BLaER1 (cell line): ENCODE results near the gene B9D2.
A peak's percentile ranks its signal among the peaks of the same experiment; 100 is the strongest.

ENCODE experiments used
- H3K27ac ChIP-seq: shearing (Covaris generic); formaldehyde crosslinking; 2 replicates; pipeline ENCODE4 v1.8.1; 2022
- H3K27me3 ChIP-seq: shearing (Covaris generic); formaldehyde crosslinking; 2 replicates; pipeline ENCODE4 v1.8.1; 2022
- H3K36me3 ChIP-seq: shearing (Covaris generic); formaldehyde crosslinking; 2 replicates; pipeline ENCODE4 v1.8.1; 2022
- H3K4me1 ChIP-seq: shearing (Covaris generic); formaldehyde crosslinking; 2 replicates; pipeline ENCODE4 v1.8.1; 2022
- H3K4me2 ChIP-seq: shearing (Covaris generic); formaldehyde crosslinking; 2 replicates; pipeline ENCODE4 v1.8.1; 2022
- H3K4me3 ChIP-seq: shearing (Covaris generic); formaldehyde crosslinking; 2 replicates; pipeline ENCODE4 v1.8.1; 2022
- H3K9ac ChIP-seq: shearing (Covaris generic); formaldehyde crosslinking; 2 replicates; pipeline ENCODE4 v1.8.1; 2022
- H3K9me3 ChIP-seq: shearing (Covaris generic); formaldehyde crosslinking; 2 replicates; pipeline ENCODE4 v1.8.1; 2022
- H4K20me1 ChIP-seq: shearing (Covaris generic); formaldehyde crosslinking; 2 replicates; pipeline ENCODE4 v1.8.1; 2022
- Cebpa-rat ChIP-seq: shearing (Covaris generic); IDR thresholded peaks from 2 replicates; pipeline ENCODE4 v1.8.1; 2022

B9D2 gene

DNA sequence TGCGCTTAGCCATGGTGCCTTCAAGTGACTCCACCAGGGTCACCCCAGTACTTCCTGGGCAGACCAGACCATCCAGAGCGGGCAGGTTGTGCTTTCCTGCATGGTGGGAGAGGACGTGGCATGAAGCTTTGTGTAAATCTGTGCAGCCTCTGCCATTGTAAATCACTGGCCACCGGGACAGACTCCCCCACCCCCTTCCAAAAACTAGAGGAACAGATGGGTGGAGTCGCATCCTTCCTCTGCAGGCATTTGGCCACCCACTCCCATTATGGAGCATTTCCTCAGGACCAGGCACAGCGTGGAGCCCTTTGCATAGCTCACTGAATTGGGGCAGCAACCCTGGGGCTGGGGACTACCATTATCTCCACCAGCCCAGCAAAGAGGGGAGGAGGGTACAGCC, 41.8 kb upstream of the B9D2 start:
- no peaks in the 10 kb centered on the region for H3K27me3 ChIP-seq
- no peak overlapping the region for H3K27ac ChIP-seq
- no peak overlapping the region for H3K4me3 ChIP-seq
- H3K4me1 ChIP-seq: peaks cover 51% of the 10 kb centered on the region
- peaks cover 61% of the 10 kb centered on the region; the same call in 1 of the 2 replicates for H3K36me3 ChIP-seq
- no peaks in the 10 kb centered on the region for H3K9me3 ChIP-seq
- H4K20me1 ChIP-seq: peaks cover 31% of the 10 kb centered on the region; the same call in 1 of the 2 replicates
- no peak overlapping the region for H3K9ac ChIP-seq
- TF ChIP-seq Cebpa-rat: no peak
- no peak overlapping the region for H3K4me2 ChIP-seq

- H3K9me3 ChIP-seq: no peaks in the 10 kb centered on the region
- no peaks in the 10 kb centered on the region for H3K27me3 ChIP-seq
- H4K20me1 ChIP-seq: peaks cover 31% of the 10 kb centered on the region; the same call in 1 of the 2 replicates
- peaks cover 44% of the 10 kb centered on the region for H3K4me1 ChIP-seq
- no peak overlapping the region for H3K9ac ChIP-seq
- H3K36me3 ChIP-seq: peaks cover 52% of the 10 kb centered on the region; the same call in 1 of the 2 replicates
- peak overlapping the region; percentile 8; the same call in 1 of the 2 replicates for H3K4me2 ChIP-seq
- H3K27ac ChIP-seq: no peak overlapping the region
- no peak for TF ChIP-seq Cebpa-rat
- H3K4me3 ChIP-seq: no peak overlapping the region
Observed at GRCh38 chr19:41403181-41403970, 39.4 kb upstream of the B9D2 start.

GRCh38 chr19:41402010-41402409, 38.1 kb upstream of the B9D2 start:
- Histone ChIP-seq H4K20me1 (peaks cover 31% of the 10 kb centered on the region; the same call in 1 of the 2 replicates), H3K36me3 (peaks cover 45% of the 10 kb centered on the region; the same call in 1 of the 2 replicates), H3K9ac (no peak overlapping the region), H3K4me1 (peaks cover 33% of the 10 kb centered on the region), H3K27me3 (no peaks in the 10 kb centered on the region), H3K9me3 (no peaks in the 10 kb centered on the region), H3K27ac (no peak overlapping the region), H3K4me2 (no peak overlapping the region), H3K4me3 (no peak overlapping the region)
- no peak for TF ChIP-seq Cebpa-rat

- Histone ChIP-seq H3K9me3 (no peaks in the 10 kb centered on the region), H3K4me1 (peaks cover 30% of the 10 kb centered on the region), H3K27me3 (no peaks in the 10 kb centered on the region), H3K4me2 (no peak overlapping the region), H4K20me1 (peaks cover 31% of the 10 kb centered on the region; the same call in 1 of the 2 replicates), H3K9ac (no peak overlapping the region), H3K27ac (no peak overlapping the region), H3K4me3 (no peak overlapping the region), H3K36me3 (peaks cover 45% of the 10 kb centered on the region; the same call in 1 of the 2 replicates)
- no peak for TF ChIP-seq Cebpa-rat
Observed at GRCh38 chr19:41401483-41401882, 37.5 kb upstream of the B9D2 start.

- H3K9me3 ChIP-seq: no peaks in the 10 kb centered on the region
- peaks cover 29% of the 10 kb centered on the region for H3K36me3 ChIP-seq
- H3K4me2 ChIP-seq: peak overlapping the region; percentile 88
- H3K27me3 ChIP-seq: no peaks in the 10 kb centered on the region
- H4K20me1 ChIP-seq: peaks cover 24% of the 10 kb centered on the region; the same call in 1 of the 2 replicates
- peak overlapping the region; percentile 97 for H3K9ac ChIP-seq
- H3K4me3 ChIP-seq: 0 out of 2 replicates have a peak overlapping the region, but pooled peaks have one; percentile 93
- H3K27ac ChIP-seq: 0 out of 2 replicates have a peak overlapping the region, but pooled peaks have one; percentile 13
- no peak for TF ChIP-seq Cebpa-rat
- H3K4me1 ChIP-seq: peaks cover 50% of the 10 kb centered on the region
Observed at GRCh38 chr19:41399525-41399924, 35.6 kb upstream of the B9D2 start.

- Histone ChIP-seq H3K36me3 (peaks cover 33% of the 10 kb centered on the region), H3K4me1 (peaks cover 54% of the 10 kb centered on the region), H3K27ac (0 out of 2 replicates have a peak overlapping the region, but pooled peaks have one; percentile 96), H3K9me3 (no peaks in the 10 kb centered on the region), H3K9ac (peak overlapping the region; percentile 97), H4K20me1 (peaks cover 28% of the 10 kb centered on the region; the same call in 1 of the 2 replicates), H3K4me3 (peak overlapping the region; percentile 93), H3K27me3 (no peaks in the 10 kb centered on the region), H3K4me2 (peak overlapping the region; percentile 88)
- no peak for TF ChIP-seq Cebpa-rat
Observed at GRCh38 chr19:41399091-41399490, 35.1 kb upstream of the B9D2 start.

DNA sequence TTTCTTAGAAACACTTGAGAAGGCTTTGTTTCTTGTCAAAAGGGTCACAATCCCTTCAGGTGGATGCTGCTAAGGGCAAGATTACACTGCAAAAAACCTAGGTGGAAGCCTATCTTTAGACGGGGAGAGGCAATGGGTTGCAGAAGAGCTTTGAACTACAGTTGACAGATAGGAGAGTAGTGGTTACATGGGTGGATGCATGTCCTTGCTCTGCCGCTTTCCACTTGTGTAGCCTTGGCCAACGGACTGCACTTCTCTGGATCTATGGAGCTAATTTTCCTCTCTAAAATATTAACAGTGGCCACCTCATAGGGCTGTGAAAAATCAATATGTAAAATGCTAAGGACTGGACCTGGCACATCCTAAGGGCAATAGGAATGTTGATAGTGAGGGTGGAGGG, 34.6 kb upstream of the B9D2 start:
- no peak for TF ChIP-seq Cebpa-rat
- peak overlapping the region; percentile 93 for H3K4me3 ChIP-seq
- peak overlapping the region; percentile 97 for H3K9ac ChIP-seq
- H3K9me3 ChIP-seq: no peaks in the 10 kb centered on the region
- peak overlapping the region; percentile 96 for H3K27ac ChIP-seq
- no peaks in the 10 kb centered on the region for H3K27me3 ChIP-seq
- peaks cover 29% of the 10 kb centered on the region; the same call in 1 of the 2 replicates for H4K20me1 ChIP-seq
- H3K4me1 ChIP-seq: peaks cover 51% of the 10 kb centered on the region
- peak overlapping the region; percentile 88 for H3K4me2 ChIP-seq
- H3K36me3 ChIP-seq: peaks cover 34% of the 10 kb centered on the region

- no peak for TF ChIP-seq Cebpa-rat
- H3K27me3 ChIP-seq: no peaks in the 10 kb centered on the region
- H3K4me1 ChIP-seq: peaks cover 45% of the 10 kb centered on the region
- H3K9me3 ChIP-seq: no peaks in the 10 kb centered on the region
- H3K9ac ChIP-seq: peak overlapping the region; percentile 97
- H3K4me3 ChIP-seq: peak overlapping the region; percentile 93
- H3K4me2 ChIP-seq: peak overlapping the region; percentile 88
- peaks cover 34% of the 10 kb centered on the region for H3K36me3 ChIP-seq
- peak overlapping the region; percentile 96 for H3K27ac ChIP-seq
- peaks cover 30% of the 10 kb centered on the region; the same call in 1 of the 2 replicates for H4K20me1 ChIP-seq
Observed at GRCh38 chr19:41398050-41398418, 34.1 kb upstream of the B9D2 start.

DNA sequence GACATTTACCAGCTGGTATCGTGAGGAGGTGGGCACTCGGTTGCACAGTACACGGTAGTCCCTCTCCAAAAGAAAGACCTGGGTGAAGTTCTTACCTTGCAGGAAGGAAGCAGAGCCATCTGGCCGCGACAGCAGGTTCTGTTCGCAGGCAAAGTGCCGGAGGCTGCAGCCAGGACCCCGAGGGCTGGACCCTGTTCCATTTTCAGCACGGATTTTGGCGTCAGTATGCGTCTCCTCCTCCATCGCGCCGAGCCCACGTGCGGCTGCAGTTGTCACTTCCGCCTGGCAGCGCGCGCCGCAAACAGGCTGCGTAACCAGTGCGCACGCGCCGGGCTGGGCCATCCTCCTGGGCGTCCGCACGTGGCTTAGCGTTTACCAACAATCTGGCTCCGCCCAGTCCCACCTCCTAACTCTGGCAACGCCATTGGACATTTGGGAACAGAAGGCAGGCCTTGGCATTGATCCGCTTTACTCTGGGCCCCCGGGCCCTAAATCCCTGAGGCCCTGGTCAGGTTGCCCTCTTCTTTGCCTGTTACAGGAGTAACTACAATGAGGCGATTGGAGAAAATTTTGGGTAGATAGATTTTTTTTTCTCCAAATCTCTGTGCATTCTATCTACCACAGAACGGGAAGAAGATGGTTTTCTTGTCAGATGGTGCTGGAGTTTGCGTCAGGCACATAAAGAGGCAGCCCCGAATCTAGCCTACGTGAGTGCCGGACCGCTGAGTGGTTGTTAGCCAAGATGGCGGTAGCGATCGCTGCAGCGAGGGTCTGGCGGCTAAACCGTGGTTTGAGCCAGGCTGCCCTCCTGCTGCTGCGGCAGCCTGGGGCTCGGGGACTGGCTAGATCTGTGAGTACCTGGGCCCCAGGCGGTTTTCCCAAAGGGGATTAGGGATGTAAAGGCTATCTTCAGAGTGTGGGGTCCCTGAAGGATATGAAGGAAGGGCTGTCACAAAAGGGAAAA, 33.4 kb upstream of the B9D2 start, which contains the start of the genes BCKDHA and EXOSC5:
TSS of gene BCKDHA (plus strand) at position 733 of the 964 bp plus-strand sequence. CDS start at position 743, 10 bp downstream.
TSS of gene EXOSC5 (minus strand) at position 274 of the 964 bp plus-strand sequence. CDS start at position 243, 31 bp downstream.
- H3K4me2 ChIP-seq: peak within 1 kb of the TSS; percentile 88
- H3K9me3 ChIP-seq: no peaks in the 10 kb centered on the region
- peaks cover 34% of the 10 kb centered on the region for H3K36me3 ChIP-seq
- peak within 1 kb of the TSS; percentile 97 for H3K9ac ChIP-seq
- peak within 1 kb of the TSS; percentile 93 for H3K4me3 ChIP-seq
- peaks cover 29% of the 10 kb centered on the region; the same call in 1 of the 2 replicates for H4K20me1 ChIP-seq
- TF ChIP-seq Cebpa-rat: no peak
- H3K27me3 ChIP-seq: no peaks in the 10 kb centered on the region
- peak within 1 kb of the TSS; percentile 96 for H3K27ac ChIP-seq
- H3K4me1 ChIP-seq: peaks cover 44% of the 10 kb centered on the region
